Muscle layer of duodenum (tissue), 2 donors: ENCODE results near the gene C6orf136.
"Not testable (repeated sequence)": the region's sequence is repeated elsewhere in the genome, so short reads cannot be mapped to it uniquely, and the experiment has no call there.

Experiments
- H3K27ac ChIP-seq: one replicate; pipeline ENCODE4 v1.7.0; 2013; ENCODE audit warnings: mild to moderate bottlenecking, low read length
- H3K27me3 ChIP-seq: one replicate; pipeline ENCODE4 v1.7.0; 2013; ENCODE audit warnings: low read depth, mild to moderate bottlenecking, control low read depth, low read length
- H3K36me3 ChIP-seq, 2 donors: one replicate each; pipeline ENCODE4 v1.7.0; 2013; ENCODE audit warnings: low read length in 2 of 2, control low read depth in 1 of 2, mild to moderate bottlenecking in 1 of 2; ENCODE audit not compliant: insufficient read depth in 2 of 2, control insufficient read depth in 1 of 2
- H3K4me1 ChIP-seq, 2 donors: one replicate each; pipeline ENCODE4 v1.7.0; 2013; ENCODE audit warnings: low read length in 2 of 2, mild to moderate bottlenecking in 2 of 2, control low read depth in 1 of 2, moderate library complexity in 1 of 2; ENCODE audit not compliant: insufficient read depth in 2 of 2, control insufficient read depth in 1 of 2
- H3K4me3 ChIP-seq, 2 donors: one replicate each; pipeline ENCODE4 v1.7.0; 2013; ENCODE audit warnings: low read length in 2 of 2, low read depth in 1 of 2, mild to moderate bottlenecking in 1 of 2
- H3K9me3 ChIP-seq, 2 donors: one replicate each; pipeline ENCODE4 v1.7.0; 2013; ENCODE audit warnings: low read length in 2 of 2, control low read depth in 1 of 2, mild to moderate bottlenecking in 1 of 2; ENCODE audit not compliant: control insufficient read depth in 1 of 2
- donor health status: healthy.

Gene C6orf136, protein sequence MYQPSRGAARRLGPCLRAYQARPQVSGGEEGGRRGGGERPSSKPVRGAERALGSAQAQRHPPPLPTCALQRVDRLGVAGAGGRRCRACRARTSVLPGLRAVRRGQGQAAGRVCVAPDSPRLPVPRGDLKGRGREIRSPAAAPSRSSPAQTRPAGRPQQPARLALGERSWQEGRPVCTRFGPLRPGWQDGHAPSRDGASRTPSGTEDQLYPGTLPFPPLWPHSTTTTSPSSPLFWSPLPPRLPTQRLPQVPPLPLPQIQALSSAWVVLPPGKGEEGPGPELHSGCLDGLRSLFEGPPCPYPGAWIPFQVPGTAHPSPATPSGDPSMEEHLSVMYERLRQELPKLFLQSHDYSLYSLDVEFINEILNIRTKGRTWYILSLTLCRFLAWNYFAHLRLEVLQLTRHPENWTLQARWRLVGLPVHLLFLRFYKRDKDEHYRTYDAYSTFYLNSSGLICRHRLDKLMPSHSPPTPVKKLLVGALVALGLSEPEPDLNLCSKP

DNA sequence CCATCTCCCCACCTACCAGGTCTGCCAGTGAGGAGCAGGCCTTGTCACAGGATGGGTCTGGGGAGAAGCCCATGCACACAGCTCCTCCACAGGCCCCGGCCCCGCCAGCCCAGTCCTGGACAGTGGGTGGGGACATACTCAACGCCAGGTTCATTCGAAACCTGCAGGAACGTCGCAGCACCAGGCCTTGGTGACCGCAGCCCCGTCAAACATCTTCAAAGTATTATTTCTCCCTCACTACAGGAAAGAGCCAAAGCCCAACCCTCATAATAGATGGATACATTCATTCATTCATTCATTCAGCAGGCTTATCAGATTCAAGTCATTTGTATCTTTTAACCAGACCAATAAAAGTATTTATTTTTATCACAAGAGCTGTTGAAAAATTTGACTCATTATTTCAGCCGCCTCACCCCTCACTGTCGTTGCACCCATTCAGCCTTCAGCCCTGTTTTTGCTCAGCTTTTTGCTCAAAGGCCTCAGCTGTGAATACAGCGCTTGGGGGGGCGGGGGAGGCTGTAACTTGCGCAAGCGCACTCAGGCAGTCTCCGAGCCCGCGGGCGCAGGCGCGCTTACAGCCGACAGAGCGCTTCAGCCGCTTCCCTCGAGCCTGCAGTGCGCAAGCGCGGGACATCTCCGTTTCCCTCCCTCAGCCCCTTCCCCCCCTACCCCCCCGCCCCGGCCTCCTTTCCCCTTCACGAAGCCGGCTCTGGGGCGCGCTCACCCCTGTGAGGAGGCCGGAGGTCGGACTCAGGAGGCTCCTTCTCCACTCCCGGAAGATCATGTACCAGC lies at the start of gene C6orf136:
Gene C6orf136 (plus strand): TSS at position 684 of the 792 bp plus-strand sequence. CDS start 99 bp downstream, at position 783.
- Histone ChIP-seq H3K9me3 (no peaks in the 10 kb centered on the region), H3K4me3 (peak within 1 kb of the TSS; percentile 75 to 90), H3K4me1 (peaks cover 11 to 16% of the 10 kb centered on the region in 2 donors), H3K27ac (peak within 1 kb of the TSS; percentile 86), H3K27me3 (no peaks in the 10 kb centered on the region), H3K36me3 (peaks cover 19% of the 10 kb centered on the region in 2 donors)

GRCh38 chr6:30597315-30598144 lies 49.4 kb upstream of the C6orf136 start:
- H3K4me1 ChIP-seq, H3K27ac ChIP-seq, H3K9me3 ChIP-seq, H3K4me3 ChIP-seq, H3K27me3 ChIP-seq: not testable (repeated sequence)
- H3K36me3 ChIP-seq = peaks cover 14 to 42% of the 10 kb centered on the region in 2 donors

DNA sequence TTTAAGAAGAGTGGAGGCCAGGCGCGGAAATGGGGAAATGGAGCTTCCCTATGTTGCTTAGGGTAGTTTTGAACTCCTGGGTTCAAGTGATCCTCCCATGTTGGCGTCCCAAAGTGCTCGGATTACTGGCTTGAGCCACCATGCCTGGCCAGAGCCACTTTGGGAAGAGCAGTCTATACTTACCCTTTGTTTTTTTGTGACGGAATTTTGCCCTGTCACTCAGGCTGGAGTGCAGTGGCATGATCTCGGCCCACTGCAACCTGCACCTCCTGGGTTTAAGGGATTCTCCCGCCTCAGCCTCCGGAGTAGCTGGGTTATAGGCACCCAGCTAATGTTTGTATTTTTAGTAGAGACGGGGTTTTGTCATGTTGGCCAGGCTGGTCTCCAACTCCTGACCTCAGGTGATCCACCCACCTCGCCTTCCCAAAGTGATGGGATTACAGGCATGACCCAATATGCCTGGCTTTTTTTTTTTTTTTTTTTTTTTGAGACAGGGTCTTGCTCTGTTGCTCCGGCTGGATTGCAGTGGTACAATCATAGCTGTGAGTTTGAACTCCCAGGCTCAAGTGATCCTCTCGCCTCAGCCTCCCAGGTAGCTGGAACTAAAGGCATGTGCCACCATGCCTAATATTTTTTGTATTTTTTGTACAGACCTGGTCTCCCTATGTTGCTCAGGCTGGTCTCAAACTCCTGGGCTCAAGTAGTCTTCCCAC lies 47.9 kb upstream of the C6orf136 start:
- H3K27ac ChIP-seq = no peak overlapping the region
- H3K4me3 ChIP-seq = no peak overlapping the region
- H3K27me3 ChIP-seq = no peaks in the 10 kb centered on the region
- peaks cover 29 to 47% of the 10 kb centered on the region in 2 donors for H3K36me3 ChIP-seq
- no peaks in the 10 kb centered on the region for H3K9me3 ChIP-seq
- no peaks in the 10 kb centered on the region for H3K4me1 ChIP-seq

DNA sequence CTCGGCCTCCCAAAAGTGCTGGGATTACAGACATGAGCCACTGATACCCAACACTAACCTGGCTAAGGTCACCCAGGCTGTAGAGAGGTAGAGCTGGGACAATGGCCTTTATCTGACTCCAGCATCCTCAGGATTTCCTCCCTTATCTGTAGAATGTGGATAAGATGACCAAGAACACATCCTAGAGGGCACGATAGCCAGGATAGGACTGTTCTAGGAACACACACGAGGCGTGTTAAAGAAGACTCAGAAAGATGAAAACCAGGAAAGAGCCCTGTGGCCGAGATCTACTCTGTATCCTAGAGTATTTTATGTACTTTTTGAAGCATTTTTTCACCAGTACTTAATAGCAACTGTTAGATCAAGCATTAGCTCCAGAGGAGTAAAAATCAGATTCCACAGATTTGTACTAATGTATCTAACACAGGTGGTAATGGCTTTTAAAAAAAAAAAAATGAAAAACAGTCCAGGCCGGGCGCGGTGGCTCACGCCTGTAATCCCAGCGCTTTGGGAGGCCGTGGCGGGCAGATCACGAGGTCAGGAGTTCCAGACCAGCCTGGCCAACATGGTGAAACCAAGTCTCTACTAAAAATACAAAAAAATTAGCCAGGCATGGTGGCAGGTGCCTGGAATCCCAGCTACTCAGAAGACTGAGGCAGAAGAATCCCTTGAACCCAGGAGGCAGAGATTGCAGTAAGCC lies 47.2 kb upstream of the C6orf136 start:
- H3K4me3 ChIP-seq = no peak overlapping the region
- H3K27me3 ChIP-seq = no peaks in the 10 kb centered on the region
- peaks cover 36 to 49% of the 10 kb centered on the region in 2 donors for H3K36me3 ChIP-seq
- H3K27ac ChIP-seq = no peak overlapping the region
- no peaks in the 10 kb centered on the region for H3K9me3 ChIP-seq
- H3K4me1 ChIP-seq = no peaks in the 10 kb centered on the region

- H3K4me3 ChIP-seq = no peak overlapping the region
- H3K36me3 ChIP-seq = peaks cover 43 to 51% of the 10 kb centered on the region in 2 donors
- no peaks in the 10 kb centered on the region for H3K9me3 ChIP-seq
- no peaks in the 10 kb centered on the region for H3K4me1 ChIP-seq
- no peak overlapping the region for H3K27ac ChIP-seq
- no peaks in the 10 kb centered on the region for H3K27me3 ChIP-seq
Measured at GRCh38 chr6:30600451-30600961, 46.4 kb upstream of the C6orf136 start.

DNA sequence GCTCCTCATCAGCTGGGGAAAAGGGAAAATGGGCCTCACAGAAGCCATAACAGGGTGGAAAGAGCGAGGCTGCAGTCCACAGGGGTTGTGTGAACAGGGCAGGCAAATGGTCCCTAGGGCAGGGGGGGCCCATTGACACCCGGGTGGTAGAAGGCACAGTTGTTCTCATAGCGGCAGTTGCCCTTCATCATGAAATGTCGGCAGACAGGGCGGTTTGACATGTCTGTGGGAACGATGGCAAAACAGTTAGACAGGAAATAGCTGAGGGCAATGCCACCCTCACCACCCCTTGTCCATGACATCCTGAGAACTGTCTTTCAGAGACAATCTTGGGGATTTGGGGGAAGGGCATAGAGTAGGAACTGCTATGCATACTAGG lies 45.5 kb upstream of the C6orf136 start:
- H3K9me3 ChIP-seq = no peaks in the 10 kb centered on the region
- H3K27ac ChIP-seq = no peak overlapping the region

DNA sequence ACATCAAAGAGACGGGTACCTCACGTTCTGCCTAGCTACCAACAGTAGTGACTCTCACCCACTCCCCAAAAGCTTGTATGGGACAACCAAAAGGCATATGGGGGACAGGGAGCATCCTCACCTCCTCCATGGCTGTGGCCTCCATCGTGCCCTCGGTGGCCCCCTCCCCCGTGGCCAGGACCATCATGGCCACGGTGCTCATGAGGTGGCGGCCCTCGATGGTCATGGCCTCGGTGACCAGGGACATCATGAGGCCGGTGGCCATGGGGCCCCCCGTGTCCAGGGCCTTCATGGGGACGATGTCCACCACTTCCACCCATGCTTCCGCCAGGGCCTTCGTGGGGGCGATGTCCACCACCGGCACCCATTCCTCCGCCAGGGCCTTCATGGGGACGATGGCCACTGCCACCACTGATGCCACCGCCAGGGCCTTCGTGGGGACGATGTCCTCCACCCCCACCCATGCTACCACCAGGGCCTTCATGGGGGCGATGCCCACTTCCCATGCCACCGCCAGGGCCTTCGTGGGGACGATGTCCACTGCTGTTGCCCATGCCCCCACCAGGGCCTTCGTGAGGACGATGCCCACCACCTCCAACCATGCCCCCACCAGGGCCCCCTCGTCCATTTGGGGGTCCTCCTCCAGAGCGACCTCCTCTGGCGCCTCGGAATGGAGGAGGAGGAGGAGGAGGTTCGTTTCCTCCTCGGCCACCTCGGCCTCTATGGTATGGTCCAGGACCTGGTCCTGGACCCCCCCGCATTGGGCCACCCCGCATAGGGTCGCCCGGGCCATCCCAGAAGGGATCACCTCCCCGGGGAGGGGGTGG lies 44.9 kb upstream of the C6orf136 start:
- Histone ChIP-seq H3K27ac (no peak overlapping the region), H3K36me3 (peaks cover 58 to 65% of the 10 kb centered on the region in 2 donors), H3K4me1 (no peaks in the 10 kb centered on the region), H3K27me3 (no peaks in the 10 kb centered on the region), H3K9me3 (no peaks in the 10 kb centered on the region), H3K4me3 (no peak overlapping the region)

More for the DNA sequence above, 45.5 kb upstream of the C6orf136 start:
- H3K4me3 ChIP-seq = no peak overlapping the region
- no peaks in the 10 kb centered on the region for H3K27me3 ChIP-seq
- peaks cover 52 to 59% of the 10 kb centered on the region in 2 donors for H3K36me3 ChIP-seq
- H3K4me1 ChIP-seq = no peaks in the 10 kb centered on the region

DNA sequence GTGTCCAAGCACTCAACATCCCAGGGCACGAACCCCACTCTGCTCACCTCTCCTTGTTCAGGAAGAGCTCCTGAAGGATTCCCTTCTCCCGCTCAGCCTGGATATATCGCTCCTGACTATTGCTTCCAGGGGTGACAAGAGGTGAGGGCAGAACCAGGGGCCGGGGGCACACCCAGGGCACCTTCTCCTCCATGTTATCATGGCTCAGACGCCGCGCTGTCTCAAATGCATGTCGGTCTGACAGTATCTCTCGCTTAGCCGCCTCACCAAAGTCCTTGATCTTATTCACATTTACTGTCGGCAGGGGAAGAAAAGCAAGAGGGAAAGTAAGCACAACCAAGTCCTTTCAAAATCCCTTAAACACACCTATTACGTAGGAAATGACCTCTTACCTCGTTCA lies 43.0 kb upstream of the C6orf136 start:
- H3K27me3 ChIP-seq = no peaks in the 10 kb centered on the region
- H3K27ac ChIP-seq = no peak overlapping the region
- no peaks in the 10 kb centered on the region for H3K9me3 ChIP-seq
- no peak overlapping the region for H3K4me3 ChIP-seq
- H3K4me1 ChIP-seq = no peaks in the 10 kb centered on the region
- peaks cover 73 to 84% of the 10 kb centered on the region in 2 donors for H3K36me3 ChIP-seq

DNA sequence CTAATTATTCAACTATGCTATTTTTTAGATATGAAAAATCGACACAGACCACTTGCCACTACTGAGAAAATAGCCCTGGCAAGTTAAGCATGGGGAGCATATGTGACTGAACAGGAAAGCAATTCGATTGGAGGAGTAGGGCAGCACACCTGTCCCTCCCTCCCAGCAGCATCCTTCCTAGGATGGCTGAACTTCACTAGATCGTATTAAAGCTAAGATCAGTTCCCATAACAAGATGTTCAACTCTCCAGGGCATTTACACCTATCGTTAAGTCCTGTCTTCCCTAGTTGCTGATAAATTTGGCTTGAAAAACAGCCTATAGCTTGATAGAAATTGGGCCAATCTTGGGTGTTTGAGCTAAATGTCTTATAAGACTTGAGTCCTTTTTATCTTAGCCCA lies 36.9 kb upstream of the C6orf136 start:
- Histone ChIP-seq H3K27me3 (no peaks in the 10 kb centered on the region), H3K4me3 (no peak overlapping the region), H3K27ac (no peak overlapping the region), H3K9me3 (no peaks in the 10 kb centered on the region), H3K36me3 (peaks cover 41 to 51% of the 10 kb centered on the region in 2 donors), H3K4me1 (peaks cover 24 to 44% of the 10 kb centered on the region in 2 donors)
